ENCODE data around the gene SLC38A2.

Gene SLC38A2

GRCh38 chr12:46403719-46404070 lies 31.1 kb upstream of the SLC38A2 start:
- peaks cover 15% of the 10 kb centered on the region for H3K4me1 ChIP-seq (ENCODE audit: control insufficient read depth, insufficient read depth, low read length)
- no peak overlapping the region for H3K27ac ChIP-seq (ENCODE audit: extremely low read depth, low read depth, low read length)
- H3K9me3 ChIP-seq (ENCODE audit: control insufficient read depth, insufficient read depth, low read depth, low read length) = no peaks in the 10 kb centered on the region
- H3K36me3 ChIP-seq (ENCODE audit: control insufficient read depth in 2 of 2, insufficient read depth in 1 of 2, low read length in 2 of 2) = no peaks in the 10 kb centered on the region
- ChIA-PET POLR2A (interaction anchor here (0.6 to 1.7 kb wide), 3 partner anchors 32 to 284 kb away, joined by 3 to 7 read pairs (median 5); no protein-coding TSS in a partner anchor), CTCF (interaction anchor here (0.5 to 1.1 kb wide), 2 partner anchors 12 to 1544 kb away, joined by 3 read pairs; no protein-coding TSS in a partner anchor)
- no peak for TF ChIP-seq ZNF654 (tag by site-specific recombination; IDR thresholded peaks at IDR 0.05; ENCODE audit: low read depth)
- no peak for TF ChIP-seq ZNF184 (tag by site-specific recombination; IDR thresholded peaks at IDR 0.05)
- no peak for TF ChIP-seq ZNF449 (tag by site-specific recombination; IDR thresholded peaks at IDR 0.05)
- no peak for TF ChIP-seq ZNF660 (tag by site-specific recombination; IDR thresholded peaks at IDR 0.05)
- no peak for TF ChIP-seq ELK4 (IDR thresholded peaks at IDR 0.05; ENCODE audit: borderline replicate concordance, low read depth, low read length)
- no peak for TF ChIP-seq ZNF280C (tag by site-specific recombination; IDR thresholded peaks at IDR 0.05)
- TF ChIP-seq ZNF169 (tag by site-specific recombination; IDR thresholded peaks at IDR 0.05) = no peak
- no peak for TF ChIP-seq INSM2 (tag by site-specific recombination; IDR thresholded peaks at IDR 0.05)
- TF ChIP-seq ZSCAN30 (tag by site-specific recombination; IDR thresholded peaks at IDR 0.05) = no peak
- no peak for TF ChIP-seq YY2 (tag by site-specific recombination; IDR thresholded peaks at IDR 0.05)
- TF ChIP-seq KLF9 (tag by site-specific recombination; IDR thresholded peaks at IDR 0.05; ENCODE audit: low read depth) = no peak
- TF ChIP-seq ZNF837 (tag by site-specific recombination; IDR thresholded peaks at IDR 0.05) = no peak
- no peak for TF ChIP-seq ZNF473 (tag by site-specific recombination; IDR thresholded peaks at IDR 0.05)
- TF ChIP-seq ZNF23 (tag by site-specific recombination; IDR thresholded peaks at IDR 0.05; ENCODE audit: borderline replicate concordance) = no peak
- no peak for TF ChIP-seq ZNF639 (tag by site-specific recombination; IDR thresholded peaks at IDR 0.05)
- no peak for TF ChIP-seq ZNF16 (tag by site-specific recombination; IDR thresholded peaks at IDR 0.05; ENCODE audit: low read depth)
- no peak for TF ChIP-seq ZNF26 (tag by site-specific recombination; IDR thresholded peaks at IDR 0.05)
- no peak for TF ChIP-seq ZNF670 (tag by site-specific recombination; IDR thresholded peaks at IDR 0.05; ENCODE audit: low read depth)
- TF ChIP-seq ZBTB17 (tag by site-specific recombination; IDR thresholded peaks at IDR 0.05) = no peak
- H3K4me3 ChIP-seq (ENCODE audit: low read depth, low read length) = no peak overlapping the region
